A549 (cell line): Measurements from ENCODE around the gene HHLA2. TPM values are rescaled to one million over a fixed set of nuclear protein-coding genes. Genes with fewer than 3 reads are reported as not detected.
A peak's percentile ranks its signal among the peaks of the same experiment; 100 is the strongest.

ENCODE experiments used
- ATAC-seq, 2 experiments: fragments of 200-7000 bp in 1 of 2; fragments of >200 bp in 1 of 2; cut with Nextera tagmentation in 1 of 2; cut with Tn5 transposase in 1 of 2; 3 replicates each; pipeline versions ENCODE4 v1.8.0 to v1.9.1; 2018 to 2020; ENCODE audit warnings: mild to moderate bottlenecking in 1 of 2, moderate library complexity in 1 of 2
- CTCF ChIA-PET: fragments of 300-600 bp; sonication (Branson Sonifier 250); formaldehyde crosslinking; extraction: SDS; loops from one replicate; lab custom pipeline; 2021; ENCODE audit warnings: antibody characterized with exemption, inconsistent platforms; lab: Yijun Ruan, JAX
- POLR2A ChIA-PET: fragments of 350-600 bp; formaldehyde crosslinking; extraction: SDS; loops from one replicate; lab custom pipeline; 2021; ENCODE audit warnings: antibody characterized with exemption, inconsistent platforms; lab: Yijun Ruan, JAX
- DNase-seq, 2 experiments: peaks; one replicate each; pipeline versions ENCODE4 v3.0.0 to v3.0.0-alpha.2; 2011 to 2016; ENCODE audit warnings: low read depth in 1 of 2, low spot score in 1 of 2
- FAIRE-seq: peaks from 2 replicates; lab custom pipeline; 2011; peaks lifted over from hg19 to GRCh38; lab: Jason Lieb, UNC
- H3K27ac ChIP-seq, 2 experiments: fragments of >200 bp; sonication (Bioruptor Twin); formaldehyde crosslinking; 3 replicates each; pipeline ENCODE4 v1.5.1; 2016 to 2017
- H3K4me1 ChIP-seq: fragments of >200 bp; sonication (Bioruptor Twin); formaldehyde crosslinking; 3 replicates; pipeline ENCODE4 v1.6.1; 2016
- H3K4me2 ChIP-seq: fragments of >200 bp; sonication (Bioruptor Twin); formaldehyde crosslinking; 3 replicates; pipeline ENCODE4 v1.6.1; 2016
- H3K4me3 ChIP-seq: fragments of >200 bp; sonication (Bioruptor Twin); formaldehyde crosslinking; 3 replicates; pipeline ENCODE4 v1.5.1; 2016
- H3K9me3 ChIP-seq: fragments of >200 bp; sonication (Bioruptor Twin); formaldehyde crosslinking; 3 replicates; pipeline ENCODE4 v1.6.1; 2016
- CBX2 ChIP-seq: fragments of 200-600 bp; sonication (generic); IDR thresholded peaks from 2 replicates; pipeline ENCODE4 v1.6.1; 2016; ENCODE audit warnings: low read depth, mild to moderate bottlenecking, borderline replicate concordance
- FOSB ChIP-seq: fragments of 250-450 bp; sonication (Bioruptor Pico); IDR thresholded peaks from 2 replicates; pipeline ENCODE4 v1.5.0; 2020; ENCODE audit warnings: mild to moderate bottlenecking, moderate library complexity
- GATA3 ChIP-seq: IDR thresholded peaks from 2 replicates; pipeline ENCODE4 v1.6.1; 2012; ENCODE audit warnings: borderline replicate concordance
- HEYL ChIP-seq: fragments of 250-450 bp; sonication (Bioruptor Pico); IDR thresholded peaks from 2 replicates; pipeline ENCODE4 v1.8.0; 2021; ENCODE audit warnings: mild to moderate bottlenecking, moderate library complexity
- HMGXB4 ChIP-seq: fragments of 250-450 bp; sonication (Bioruptor Pico); IDR thresholded peaks from 2 replicates; pipeline ENCODE4 v1.5.0; 2021; ENCODE audit warnings: mild to moderate bottlenecking, moderate library complexity, borderline replicate concordance
- HOXB5 ChIP-seq: fragments of 250-450 bp; sonication (Bioruptor Pico); IDR thresholded peaks from 2 replicates; pipeline ENCODE4 v1.5.0; 2020; ENCODE audit warnings: mild to moderate bottlenecking, moderate library complexity
- JUNB ChIP-seq: fragments of >200 bp; sonication (Bioruptor Twin); formaldehyde crosslinking; IDR thresholded peaks from 2 replicates; pipeline ENCODE4 v1.6.1; 2016
- KDM1A ChIP-seq: fragments of 200-600 bp; sonication (generic); IDR thresholded peaks from 2 replicates; pipeline ENCODE4 v1.6.1; 2016; ENCODE audit warnings: low read depth, mild to moderate bottlenecking
- MAFK ChIP-seq: fragments of 450-650 bp; IDR thresholded peaks from 2 replicates; pipeline ENCODE4 v1.6.1; 2014; ENCODE audit not compliant: partially characterized antibody
- MAX ChIP-seq: IDR thresholded peaks from 2 replicates; pipeline ENCODE4 v1.6.1; 2012
- NFE2L2 ChIP-seq: fragments of 150-350 bp; conservative IDR thresholded peaks from 2 replicates; pipeline ENCODE4 v1.6.1; 2014; ENCODE audit warnings: low read length
- RAD21 ChIP-seq, 2 experiments: fragments of >200 bp in 1 of 2; sonication (Bioruptor Twin) in 1 of 2; formaldehyde crosslinking in 1 of 2; IDR thresholded peaks in 1 of 2; conservative IDR thresholded peaks in 1 of 2; 2 replicates in 1 of 2; 3 replicates in 1 of 2; pipeline ENCODE4 v1.6.1; 2012 to 2018; ENCODE audit warnings: inconsistent platforms in 1 of 2
- RARB ChIP-seq: fragments of 250-450 bp; sonication (Bioruptor Pico); IDR thresholded peaks from 2 replicates; pipeline ENCODE4 v1.8.0; 2021; ENCODE audit warnings: mild to moderate bottlenecking, moderate library complexity
- REST ChIP-seq: fragments of 200-600 bp; sonication (generic); IDR thresholded peaks from 2 replicates; pipeline ENCODE4 v1.6.1; 2016; ENCODE audit warnings: antibody characterized with exemption, mild to moderate bottlenecking, moderate library complexity
- RFX5 ChIP-seq: fragments of 450-650 bp; IDR thresholded peaks from 2 replicates; pipeline ENCODE4 v1.7.1; 2014; ENCODE audit warnings: antibody characterized with exemption, mild to moderate bottlenecking, moderate library complexity
- SMC3 ChIP-seq: fragments of >200 bp; sonication (Bioruptor Twin); formaldehyde crosslinking; IDR thresholded peaks from 3 replicates; pipeline ENCODE4 v1.6.1; 2018; ENCODE audit warnings: inconsistent platforms
- SREBF2 ChIP-seq: fragments of 450-650 bp; IDR thresholded peaks from 2 replicates; pipeline ENCODE4 v1.6.1; 2014; ENCODE audit warnings: mild to moderate bottlenecking, moderate library complexity
- TP53 ChIP-seq: fragments of 250-450 bp; sonication (Bioruptor Pico); IDR thresholded peaks from 2 replicates; pipeline ENCODE4 v1.5.0; 2021; ENCODE audit warnings: mild to moderate bottlenecking, moderate library complexity
- ZSCAN20 ChIP-seq: fragments of 250-450 bp; sonication (Bioruptor Pico); IDR thresholded peaks from 2 replicates; pipeline ENCODE4 v1.8.0; 2022; ENCODE audit warnings: mild to moderate bottlenecking, moderate library complexity
- whole genome bisulfite sequencing: methylation state at CpG from one replicate; pipeline ENCODE4 v1.1.6; 2017; ENCODE audit errors: missing lambda C conversion rate; 5-methylcytosine and 5-hydroxymethylcytosine counted together
- polyA plus RNA-seq, 4 experiments: library from polyadenylated mRNA; depleted of rRNA in 3 of 4; stranded (reverse); fragments of >200 nt; fragmentation: RNase III in 1 of 4; extraction: RNeasy Plus Mini Kit Qiagen cat#74134 plus additional on column Dnase treatment in 1 of 4; gene quantifications; 2 replicates in 3 of 4; 3 replicates in 1 of 4; pipeline ENCODE4 v1.2.3, GENCODE V29; 2011 to 2017

Gene HHLA2
- polyA plus RNA-seq, 2 of the 4 experiments (the other 2 are of a cell fraction), result 0.08 to 0.48 TPM

GRCh38 chr3:108324177-108324576, 27.8 kb downstream of the HHLA2 start:
- H3K9me3 ChIP-seq, result no peaks in the 10 kb centered on the region
- no peak for FAIRE-seq
- TF ChIP-seq FOSB (CRISPR knock-in tag) (no peak), MAFK (peak; percentile 63)
- TF ChIP-seq, all 56 proteins: peak for 1
- ATAC-seq (no peak), DNase-seq (no peak)
- no peak overlapping the region for H3K27ac ChIP-seq
- WGBS, result 0% methylated on average over 1 of the region's 1 CpG
- CTCF ChIA-PET, result no interaction called here
- H3K4me2 ChIP-seq, result no peak overlapping the region
- POLR2A ChIA-PET, result no interaction called here
- H3K4me3 ChIP-seq, result no peak overlapping the region
- no peaks in the 10 kb centered on the region for H3K4me1 ChIP-seq

GRCh38 chr3:108327168-108327567, 30.8 kb downstream of the HHLA2 start:
- CTCF ChIA-PET, result interaction anchor here (1.1 kb wide), 1 partner anchor 15 kb away, joined by 3 read pairs; no protein-coding TSS in a partner anchor
- FAIRE-seq (no peak), DNase-seq (no peak)

GRCh38 chr3:108328821-108329486, 32.6 kb downstream of the HHLA2 start:
- WGBS, result 25% methylated on average over 4 of the region's 4 CpGs
- Histone ChIP-seq H3K4me2 (no peak overlapping the region), H3K4me3 (no peak overlapping the region), H3K4me1 (no peaks in the 10 kb centered on the region), H3K9me3 (no peaks in the 10 kb centered on the region), H3K27ac (no peak overlapping the region)
- DNase-seq, result no peak
- TF ChIP-seq MAX (no peak), CBX2 (no peak), RFX5 (no peak), JUNB (no peak), HMGXB4 (CRISPR knock-in tag) (no peak), REST (no peak), RARB (CRISPR knock-in tag) (no peak), GATA3 (no peak), SREBF2 (no peak), RAD21 (conservative IDR thresholded peaks at IDR 0.05 in 1 of 2, IDR thresholded peaks at IDR 0.05 in 1 of 2) (no peak), NFE2L2 (no peak), SMC3 (no peak), HOXB5 (CRISPR knock-in tag) (no peak), TP53 (CRISPR knock-in tag) (no peak), KDM1A (no peak), HEYL (no peak)
- CTCF ChIA-PET, result no interaction called here
- POLR2A ChIA-PET, result no interaction called here
- no peak for FAIRE-seq
- ATAC-seq, result no peak

More at GRCh38 chr3:108327168-108327567, 30.8 kb downstream of the HHLA2 start:
- TF ChIP-seq HMGXB4 (CRISPR knock-in tag), result no peak
- TF ChIP-seq TP53 (CRISPR knock-in tag), result no peak
- no peak for TF ChIP-seq ZSCAN20
- Histone ChIP-seq H3K4me1 (no peaks in the 10 kb centered on the region), H3K9me3 (no peaks in the 10 kb centered on the region), H3K4me2 (no peak overlapping the region), H3K27ac (no peak overlapping the region), H3K4me3 (no peak overlapping the region)
- POLR2A ChIA-PET, result no interaction called here
- ATAC-seq, result no peak
